ENCODE data around the gene RB1. TPM values are rescaled to one million over a fixed set of nuclear protein-coding genes. Genes with fewer than 3 reads are reported as not detected.
"Not testable (repeated sequence)": the region's sequence is repeated elsewhere in the genome, so short reads cannot be mapped to it uniquely, and the experiment has no call there.

The RB1 gene
- total RNA-seq, 1 experiment from 2014 or later, result 104 TPM

DNA sequence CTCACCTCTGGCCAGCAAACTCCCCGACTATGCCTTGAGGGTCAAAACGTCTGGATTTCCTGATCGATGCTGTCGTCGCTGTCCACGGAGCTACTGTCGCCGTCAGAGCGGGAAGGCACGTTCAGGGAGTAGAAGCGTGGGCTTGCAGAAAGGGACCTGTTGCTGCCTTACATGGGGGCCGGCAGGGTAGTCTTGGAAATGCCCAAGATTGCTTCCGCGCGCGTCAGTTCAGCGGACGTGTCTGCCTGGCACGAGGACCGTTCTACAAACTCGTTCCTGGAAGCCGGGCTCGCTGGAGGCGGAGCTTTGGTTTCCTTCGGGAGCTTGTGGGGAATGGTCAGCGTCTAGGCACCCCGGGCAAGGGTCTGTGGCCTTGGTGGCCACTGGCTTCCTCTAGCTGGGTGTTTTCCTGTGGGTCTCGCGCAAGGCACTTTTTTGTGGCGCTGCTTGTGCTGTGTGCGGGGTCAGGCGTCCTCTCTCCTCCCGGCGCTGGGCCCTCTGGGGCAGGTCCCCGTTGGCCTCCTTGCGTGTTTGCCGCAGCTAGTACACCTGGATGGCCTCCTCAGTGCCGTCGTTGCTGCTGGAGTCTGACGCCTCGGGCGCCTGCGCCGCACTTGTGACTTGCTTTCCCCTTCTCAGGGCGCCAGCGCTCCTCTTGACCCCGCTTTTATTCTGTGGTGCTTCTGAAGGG is 15.4 kb downstream of the RB1 start:
- H3K9me3 ChIP-seq (ENCODE audit: low read length), result peaks cover 15% of the 10 kb centered on the region
- no peaks in the 10 kb centered on the region for H4K20me1 ChIP-seq (ENCODE audit: insufficient read depth, low read depth, low read length)
- no peak overlapping the region for H3K4me3 ChIP-seq (ENCODE audit: low read length)
- H3K27me3 ChIP-seq (ENCODE audit: low read length), result no peaks in the 10 kb centered on the region
- H3K27ac ChIP-seq (ENCODE audit: low read length), result no peak overlapping the region
- H3K36me3 ChIP-seq (ENCODE audit: insufficient read depth, low read length), result peaks cover 66% of the 10 kb centered on the region
- peaks cover 65% of the 10 kb centered on the region for H3K79me2 ChIP-seq (ENCODE audit: low read length)
- no peaks in the 10 kb centered on the region for H3K4me1 ChIP-seq (ENCODE audit: low read length)
- H3K9me2 ChIP-seq (replicated peaks; ENCODE audit: insufficient read depth, low read length), result no peaks in the 10 kb centered on the region
- DNase-seq, result no peak
- H2AFZ ChIP-seq (ENCODE audit: low read length), result no peak overlapping the region
- H3K9ac ChIP-seq (ENCODE audit: low read length), result no peak overlapping the region
- H3K4me2 ChIP-seq (ENCODE audit: low read depth, low read length, poor library complexity, severe bottlenecking), result no peak overlapping the region

DNA sequence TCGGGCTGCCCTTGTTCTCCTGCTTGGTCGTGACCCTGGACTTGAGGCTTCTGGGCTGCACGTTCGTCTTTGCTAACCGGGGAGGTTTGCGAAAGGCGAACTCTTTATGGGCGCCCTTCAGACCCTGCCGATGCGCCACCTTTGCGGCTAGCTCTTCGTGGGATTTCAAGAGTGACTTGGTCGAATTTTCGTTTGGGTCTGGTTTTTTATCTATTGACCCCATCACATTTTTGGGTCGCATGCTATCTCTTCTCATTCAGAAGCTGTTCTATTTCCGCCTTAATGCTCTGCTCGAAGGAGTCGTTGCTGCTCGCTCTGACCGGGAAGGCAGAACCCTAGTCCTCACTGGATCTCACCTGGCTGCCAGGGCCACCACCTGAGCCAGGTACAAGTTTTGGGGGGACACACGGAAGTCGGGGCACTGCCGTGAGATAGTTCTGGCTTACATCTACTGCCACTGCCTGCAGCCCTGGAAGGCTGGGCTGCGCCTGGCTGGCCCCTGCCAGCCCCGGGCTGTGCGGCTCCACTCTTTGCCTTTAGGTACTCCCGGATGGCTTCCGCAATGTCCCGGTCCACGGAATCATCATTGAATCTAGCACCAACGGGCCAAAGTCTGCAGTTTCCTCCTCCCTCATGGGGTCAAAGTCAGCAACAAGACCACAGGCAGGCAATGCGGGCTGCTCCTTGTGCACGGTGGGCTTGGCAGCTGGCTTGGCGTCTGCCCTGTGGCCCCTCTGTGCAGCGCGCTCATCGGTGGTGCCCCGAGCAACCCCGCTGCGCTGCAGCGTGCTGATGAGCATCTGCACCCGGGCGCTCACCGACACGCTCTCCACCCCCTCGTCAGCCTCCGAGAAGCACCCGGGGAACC is 16.2 kb downstream of the RB1 start:
- Histone ChIP-seq H4K20me1 (ENCODE audit: insufficient read depth, low read depth, low read length) (no peaks in the 10 kb centered on the region), H3K27me3 (ENCODE audit: low read length) (no peaks in the 10 kb centered on the region), H3K4me2 (ENCODE audit: low read depth, low read length, poor library complexity, severe bottlenecking) (no peak overlapping the region)

DNA sequence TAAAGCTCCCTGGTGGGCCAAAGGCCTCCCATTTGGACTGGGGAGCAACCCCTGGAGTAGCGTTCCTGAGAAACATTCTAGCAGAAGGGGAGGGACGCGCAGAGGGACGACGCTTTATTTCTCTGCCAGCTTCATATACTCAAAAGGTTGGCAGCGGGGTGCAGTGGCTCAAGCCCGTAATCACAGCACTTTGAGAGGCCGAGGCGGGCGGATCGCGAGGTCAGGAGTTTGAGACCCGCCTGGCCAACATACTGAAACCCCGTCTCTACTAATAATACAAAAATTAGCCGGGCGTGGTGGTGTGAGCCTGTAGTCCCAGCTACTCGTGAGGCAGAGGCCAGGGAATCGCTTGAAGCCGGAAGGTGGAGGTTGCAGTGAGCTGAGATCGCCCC is 16.8 kb downstream of the RB1 start:
- peaks cover 65% of the 10 kb centered on the region for H3K79me2 ChIP-seq (ENCODE audit: low read length)
- no peak overlapping the region for H3K4me3 ChIP-seq (ENCODE audit: low read length)
- H3K4me2 ChIP-seq (ENCODE audit: low read depth, low read length, poor library complexity, severe bottlenecking), result no peak overlapping the region
- peaks cover 66% of the 10 kb centered on the region for H3K36me3 ChIP-seq (ENCODE audit: insufficient read depth, low read length)
- no peak overlapping the region for H3K27ac ChIP-seq (ENCODE audit: low read length)
- no peaks in the 10 kb centered on the region for H3K4me1 ChIP-seq (ENCODE audit: low read length)
- H2AFZ ChIP-seq (ENCODE audit: low read length), result no peak overlapping the region
- H4K20me1 ChIP-seq (ENCODE audit: insufficient read depth, low read depth, low read length), result no peaks in the 10 kb centered on the region
- no peak overlapping the region for H3K9ac ChIP-seq (ENCODE audit: low read length)
- peaks cover 15% of the 10 kb centered on the region for H3K9me3 ChIP-seq (ENCODE audit: low read length)
- no peaks in the 10 kb centered on the region for H3K27me3 ChIP-seq (ENCODE audit: low read length)
- H3K9me2 ChIP-seq (replicated peaks; ENCODE audit: insufficient read depth, low read length), result no peaks in the 10 kb centered on the region
- DNase-seq, result no peak

More for the DNA sequence above, 16.2 kb downstream of the RB1 start:
- Histone ChIP-seq H3K9ac (ENCODE audit: low read length) (no peak overlapping the region), H3K4me3 (ENCODE audit: low read length) (no peak overlapping the region), H3K36me3 (ENCODE audit: insufficient read depth, low read length) (peaks cover 66% of the 10 kb centered on the region), H3K9me2 (replicated peaks; ENCODE audit: insufficient read depth, low read length) (no peaks in the 10 kb centered on the region), H2AFZ (ENCODE audit: low read length) (no peak overlapping the region), H3K27ac (ENCODE audit: low read length) (no peak overlapping the region), H3K4me1 (ENCODE audit: low read length) (no peaks in the 10 kb centered on the region), H3K79me2 (ENCODE audit: low read length) (peaks cover 65% of the 10 kb centered on the region), H3K9me3 (ENCODE audit: low read length) (peaks cover 15% of the 10 kb centered on the region)
- no peak for DNase-seq

DNA sequence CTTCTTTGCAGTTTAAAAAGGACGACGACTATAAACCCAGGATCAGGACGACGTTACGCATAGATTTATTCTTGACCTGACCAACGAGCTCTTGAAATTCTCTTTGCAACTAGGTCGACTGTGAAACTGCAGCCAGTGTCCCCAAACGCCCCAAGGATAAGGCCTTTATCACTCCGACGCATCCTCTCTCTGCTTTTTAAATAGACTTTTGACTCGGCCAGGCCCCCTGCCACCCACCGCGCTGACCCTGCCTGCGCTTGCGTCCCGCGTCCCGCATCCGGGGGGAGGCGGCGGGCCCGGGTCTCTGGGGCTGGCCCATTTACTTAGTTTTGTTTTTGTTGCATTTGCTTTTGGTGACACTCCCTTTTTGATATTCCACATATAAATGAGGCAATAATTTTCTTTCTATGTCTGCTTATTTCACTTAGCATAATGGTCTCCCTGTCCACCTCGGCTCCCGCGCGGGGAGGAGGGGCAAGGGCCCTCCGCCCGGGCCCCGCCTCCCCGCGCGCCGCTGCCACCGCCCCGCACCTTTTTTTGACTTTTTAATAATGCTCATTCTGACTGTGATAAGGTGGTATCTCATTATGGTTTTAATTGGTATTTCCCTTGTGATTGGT is 17.4 kb downstream of the RB1 start:
- no peak overlapping the region for H3K9ac ChIP-seq (ENCODE audit: low read length)
- no peak overlapping the region for H3K4me3 ChIP-seq (ENCODE audit: low read length)
- H3K79me2 ChIP-seq (ENCODE audit: low read length), result peaks cover 65% of the 10 kb centered on the region
- no peaks in the 10 kb centered on the region for H3K9me2 ChIP-seq (replicated peaks; ENCODE audit: insufficient read depth, low read length)
- H3K9me3 ChIP-seq (ENCODE audit: low read length), result peaks cover 10% of the 10 kb centered on the region
- no peak for DNase-seq
- no peak overlapping the region for H3K4me2 ChIP-seq (ENCODE audit: low read depth, low read length, poor library complexity, severe bottlenecking)
- H3K4me1 ChIP-seq (ENCODE audit: low read length), result no peaks in the 10 kb centered on the region
- H2AFZ ChIP-seq (ENCODE audit: low read length), result no peak overlapping the region
- H3K27ac ChIP-seq (ENCODE audit: low read length), result no peak overlapping the region
- no peaks in the 10 kb centered on the region for H4K20me1 ChIP-seq (ENCODE audit: insufficient read depth, low read depth, low read length)
- H3K27me3 ChIP-seq (ENCODE audit: low read length), result no peaks in the 10 kb centered on the region
- H3K36me3 ChIP-seq (ENCODE audit: insufficient read depth, low read length), result peaks cover 63% of the 10 kb centered on the region

DNA sequence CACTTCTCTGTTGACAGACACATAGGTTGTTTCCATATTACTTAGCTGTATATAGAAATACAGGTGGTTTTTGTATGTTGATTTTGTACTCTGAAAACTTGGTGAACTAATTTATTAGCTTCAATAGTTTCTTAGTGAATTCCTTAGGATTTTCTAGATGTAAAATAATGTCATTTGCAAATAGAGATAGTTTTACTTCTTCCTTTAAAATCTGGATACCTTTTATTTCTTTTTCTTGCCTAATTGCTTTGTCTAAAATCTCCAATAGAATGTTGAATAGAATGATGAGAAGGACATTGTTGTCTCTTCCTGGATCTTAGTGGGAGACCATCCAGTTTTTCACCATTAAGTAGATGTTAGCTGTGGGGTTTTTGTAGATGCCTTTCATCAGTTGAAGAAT is 18.7 kb downstream of the RB1 start:
- Histone ChIP-seq H3K4me3 (ENCODE audit: low read length) (no peak overlapping the region), H3K4me1 (ENCODE audit: low read length) (no peaks in the 10 kb centered on the region), H3K27ac (ENCODE audit: low read length) (no peak overlapping the region), H3K9me2 (replicated peaks; ENCODE audit: insufficient read depth, low read length) (no peaks in the 10 kb centered on the region), H3K36me3 (ENCODE audit: insufficient read depth, low read length) (peaks cover 55% of the 10 kb centered on the region), H3K9me3 (ENCODE audit: low read length) (peaks cover 10% of the 10 kb centered on the region), H2AFZ (ENCODE audit: low read length) (no peak overlapping the region), H3K4me2 (ENCODE audit: low read depth, low read length, poor library complexity, severe bottlenecking) (no peak overlapping the region), H3K27me3 (ENCODE audit: low read length) (no peaks in the 10 kb centered on the region), H4K20me1 (ENCODE audit: insufficient read depth, low read depth, low read length) (no peaks in the 10 kb centered on the region), H3K79me2 (ENCODE audit: low read length) (peaks cover 67% of the 10 kb centered on the region), H3K9ac (ENCODE audit: low read length) (no peak overlapping the region)
- DNase-seq, result no peak

DNA sequence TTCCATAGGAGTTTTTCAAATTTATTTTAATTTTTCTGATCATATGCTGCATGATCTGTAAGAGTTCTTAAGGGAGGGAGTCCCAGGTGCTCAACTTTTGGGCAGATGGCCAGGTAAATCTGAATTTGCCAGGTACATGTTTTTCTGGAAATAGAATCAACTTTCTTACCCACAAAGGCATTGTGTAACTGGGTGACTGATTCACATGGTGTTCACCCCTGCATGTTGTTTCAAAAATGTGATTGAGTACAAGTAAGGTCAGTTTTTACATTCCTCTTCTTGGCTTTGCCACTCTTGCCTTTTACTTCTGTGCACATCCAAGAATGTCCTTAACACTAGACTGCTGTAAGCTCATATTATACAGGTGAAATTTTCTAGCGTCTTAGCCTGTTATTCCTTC is 30.4 kb downstream of the RB1 start:
- Histone ChIP-seq H3K79me2 (ENCODE audit: low read length) (peaks cover 57% of the 10 kb centered on the region), H3K9me2 (replicated peaks; ENCODE audit: insufficient read depth, low read length) (no peaks in the 10 kb centered on the region), H3K9me3 (ENCODE audit: low read length) (peaks cover 8% of the 10 kb centered on the region), H3K4me3 (ENCODE audit: low read length) (no peak overlapping the region), H3K27ac (ENCODE audit: low read length) (peak overlapping the region; percentile 55), H3K36me3 (ENCODE audit: insufficient read depth, low read length) (peaks cover 21% of the 10 kb centered on the region), H2AFZ (ENCODE audit: low read length) (no peak overlapping the region), H3K4me1 (ENCODE audit: low read length) (peaks cover 31% of the 10 kb centered on the region), H3K4me2 (ENCODE audit: low read depth, low read length, poor library complexity, severe bottlenecking) (no peak overlapping the region), H3K27me3 (ENCODE audit: low read length) (no peaks in the 10 kb centered on the region), H3K9ac (ENCODE audit: low read length) (no peak overlapping the region), H4K20me1 (ENCODE audit: insufficient read depth, low read depth, low read length) (no peaks in the 10 kb centered on the region)
- no peak for DNase-seq

DNA sequence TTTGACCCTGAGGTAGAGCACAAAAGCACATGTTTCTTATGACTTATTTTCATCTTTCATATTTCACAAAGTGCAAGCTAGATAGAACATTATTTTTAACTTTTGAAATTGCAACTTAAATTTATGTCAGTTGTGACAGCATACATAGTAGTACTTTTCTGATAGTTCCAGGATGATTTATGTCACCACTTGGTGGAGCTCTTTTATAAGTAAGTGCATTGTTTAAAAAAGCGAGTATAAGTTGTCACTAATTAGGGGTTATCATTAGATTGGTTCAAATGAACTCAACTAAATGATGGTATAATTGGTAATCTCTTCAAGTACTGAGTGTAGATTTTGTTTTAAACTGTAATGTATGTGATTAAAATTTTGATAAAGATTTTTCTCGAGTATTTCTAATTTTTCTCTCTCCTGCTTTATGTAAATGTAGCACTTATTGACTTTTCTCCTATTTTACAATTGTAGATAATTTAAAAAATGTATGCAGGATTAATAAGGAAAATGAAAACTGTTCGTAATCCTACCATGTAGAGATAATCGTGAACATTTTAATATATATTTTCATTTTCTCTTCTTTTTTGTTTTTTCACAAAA is 31.1 kb downstream of the RB1 start:
- H3K27me3 ChIP-seq (ENCODE audit: low read length), result no peaks in the 10 kb centered on the region
- no peak overlapping the region for H2AFZ ChIP-seq (ENCODE audit: low read length)
- no peaks in the 10 kb centered on the region for H4K20me1 ChIP-seq (ENCODE audit: insufficient read depth, low read depth, low read length)
- no peak overlapping the region for H3K4me3 ChIP-seq (ENCODE audit: low read length)
- H3K9me2 ChIP-seq (replicated peaks; ENCODE audit: insufficient read depth, low read length), result no peaks in the 10 kb centered on the region
- H3K79me2 ChIP-seq (ENCODE audit: low read length), result peaks cover 51% of the 10 kb centered on the region
- H3K9me3 ChIP-seq (ENCODE audit: low read length), result peaks cover 3% of the 10 kb centered on the region
- H3K4me2 ChIP-seq (ENCODE audit: low read depth, low read length, poor library complexity, severe bottlenecking), result peak overlapping the region; percentile 33
- no peak overlapping the region for H3K9ac ChIP-seq (ENCODE audit: low read length)
- H3K4me1 ChIP-seq (ENCODE audit: low read length), result peaks cover 31% of the 10 kb centered on the region
- peak overlapping the region; percentile 55 for H3K27ac ChIP-seq (ENCODE audit: low read length)
- peak; percentile 84 for DNase-seq
- peaks cover 16% of the 10 kb centered on the region; the same call in 1 of the 2 replicates for H3K36me3 ChIP-seq (ENCODE audit: insufficient read depth, low read length)

DNA sequence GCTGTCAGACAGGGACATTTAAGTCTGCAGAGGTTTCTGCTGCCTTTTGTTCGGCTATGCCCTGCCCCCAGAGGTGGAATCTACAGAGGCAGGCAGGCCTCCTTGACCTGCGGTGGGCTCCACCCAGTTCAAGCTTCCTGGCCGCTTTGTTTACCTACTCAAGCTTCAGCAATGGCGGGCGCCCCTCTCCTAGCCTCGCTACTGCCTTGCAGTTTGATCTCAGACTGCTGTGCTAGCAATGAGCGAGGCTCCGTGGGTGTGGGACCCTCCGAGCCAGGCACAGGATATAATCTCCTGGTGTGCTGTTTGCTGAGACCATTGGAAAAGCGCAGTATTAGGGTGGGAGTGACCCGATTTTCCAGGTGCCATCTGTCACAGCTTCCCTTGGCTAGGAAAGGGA is 35.6 kb downstream of the RB1 start:
- Histone ChIP-seq H3K4me1 (ENCODE audit: low read length) (peaks cover 11% of the 10 kb centered on the region), H3K79me2 (ENCODE audit: low read length) (peaks cover 49% of the 10 kb centered on the region), H3K36me3 (ENCODE audit: insufficient read depth, low read length) (peaks cover 30% of the 10 kb centered on the region)
- H4K20me1 ChIP-seq (ENCODE audit: insufficient read depth, low read depth, low read length); H3K9me2 ChIP-seq (replicated peaks; ENCODE audit: insufficient read depth, low read length); H3K4me3 ChIP-seq (ENCODE audit: low read length); H2AFZ ChIP-seq (ENCODE audit: low read length); H3K9me3 ChIP-seq (ENCODE audit: low read length); DNase-seq; H3K27me3 ChIP-seq (ENCODE audit: low read length); H3K9ac ChIP-seq (ENCODE audit: low read length); H3K27ac ChIP-seq (ENCODE audit: low read length); H3K4me2 ChIP-seq (ENCODE audit: low read depth, low read length, poor library complexity, severe bottlenecking): not testable (repeated sequence)

Measured in Karpas-422 (cell line).